A673 (cell line): ENCODE measurements around the gene ZCCHC24. TPM values are rescaled to one million over a fixed set of nuclear protein-coding genes. Genes with fewer than 3 reads are reported as not detected.

ENCODE experiments used
- BruUV-seq: library from RNA; stranded (reverse); fragments of 400-500 nt; replicated peaks from 2 replicates; lab custom pipeline; 2021; lab: Mats Ljungman, UMichigan
- CTCF ChIA-PET: fragments of 300-600 bp; sonication (Branson Sonifier 250); formaldehyde crosslinking; loops from one replicate; lab custom pipeline; 2022; ENCODE audit warnings: antibody characterized with exemption; lab: Charles Lee
- POLR2A ChIA-PET: fragments of 300-600 bp; sonication (Branson Sonifier 250); formaldehyde crosslinking; loops from one replicate; lab custom pipeline; 2022; ENCODE audit warnings: antibody characterized with exemption; ENCODE audit not compliant: low non-redundant PET; lab: Charles Lee
- DNase-seq: peaks from one replicate; pipeline ENCODE4 v3.0.0-alpha.2; 2015; ENCODE audit warnings: low spot score
- H3K27ac ChIP-seq: fragments of 200-600 bp; sonication (generic); 2 replicates; pipeline ENCODE4 v1.5.1; 2016; ENCODE audit warnings: mixed run types, low read depth, mild to moderate bottlenecking, mixed read lengths, antibody characterized with exemption, low read length; ENCODE audit not compliant: poor library complexity, severe bottlenecking
- H3K27me3 ChIP-seq: fragments of 200-600 bp; sonication (generic); replicated peaks from 2 replicates; pipeline ENCODE4 v1.6.1; 2017; ENCODE audit warnings: mixed run types, low read depth, mild to moderate bottlenecking, mixed read lengths, antibody characterized with exemption, low read length; ENCODE audit not compliant: insufficient read depth, poor library complexity
- H3K36me3 ChIP-seq: fragments of 200-600 bp; sonication (generic); 2 replicates; pipeline ENCODE4 v1.6.1; 2016; ENCODE audit warnings: mixed run types, mild to moderate bottlenecking, mixed read lengths, antibody characterized with exemption, low read length; ENCODE audit not compliant: insufficient read depth, poor library complexity, severe bottlenecking
- H3K4me1 ChIP-seq: fragments of 200-600 bp; sonication (generic); 2 replicates; pipeline ENCODE4 v1.6.1; 2017; ENCODE audit warnings: mixed run types, mild to moderate bottlenecking, mixed read lengths, antibody characterized with exemption, low read length; ENCODE audit not compliant: insufficient read depth, poor library complexity, severe bottlenecking
- H3K4me3 ChIP-seq: fragments of 200-600 bp; sonication (generic); 2 replicates; pipeline ENCODE4 v1.5.1; 2016; ENCODE audit warnings: low read depth, mixed run types, mild to moderate bottlenecking, mixed read lengths, low read length; ENCODE audit not compliant: poor library complexity, severe bottlenecking
- H3K9me3 ChIP-seq: fragments of 200-600 bp; sonication (generic); 2 replicates; pipeline ENCODE4 v1.6.1; 2016; ENCODE audit warnings: mixed run types, low read depth, mild to moderate bottlenecking, mixed read lengths, antibody characterized with exemption, low read length; ENCODE audit not compliant: poor library complexity, severe bottlenecking
- CTCF ChIP-seq: fragments of 300-800, 200-600 bp; sonication (generic); conservative IDR thresholded peaks from 2 replicates; pipeline ENCODE4 v1.5.1; 2017; ENCODE audit warnings: low read depth, mild to moderate bottlenecking, antibody characterized with exemption, low read length, moderate library complexity, mixed read lengths
- EZH2 ChIP-seq: fragments of 200-600 bp; sonication (generic); IDR thresholded peaks from 2 replicates; pipeline ENCODE4 v1.6.1; 2017; ENCODE audit warnings: borderline replicate concordance, low read depth, mild to moderate bottlenecking, mixed read lengths, antibody characterized with exemption, low read length; ENCODE audit not compliant: poor library complexity, severe bottlenecking
- intact Hi-C: fragments of 100-400 bp; cut with micrococcal nuclease; formaldehyde crosslinking; loops from one replicate; pipeline ENCODE4 v1.10.0; 2022; ENCODE audit not compliant: unreplicated experiment
- total RNA-seq: library from RNA; stranded (reverse); gene quantifications from 2 replicates; pipeline ENCODE4 v1.2.3, GENCODE V29; 2021

The ZCCHC24 gene
- total RNA-seq, 1 experiment from 2014 or later, result 9.8 TPM

- TF ChIP-seq EZH2 (no peak), CTCF (no peak)
- BruUV-seq, result no TSS peak
- H3K36me3 ChIP-seq, result no peaks in the 10 kb centered on the region
- H3K4me1 ChIP-seq, result peaks cover 8% of the 10 kb centered on the region
- no peak for DNase-seq
- H3K4me3 ChIP-seq, result no peak overlapping the region
- POLR2A ChIA-PET, result no interaction called here
- H3K27ac ChIP-seq, result no peak overlapping the region
- intact Hi-C loops, result no loop called here
- CTCF ChIA-PET, result no interaction called here
- H3K27me3 ChIP-seq, result no peaks in the 10 kb centered on the region
- H3K9me3 ChIP-seq, result no peaks in the 10 kb centered on the region
These were observed 17.5 kb downstream of the ZCCHC24 start for GRCh38 chr10:79427965-79428364.

GRCh38 chr10:79425074-79425532, 20.3 kb downstream of the ZCCHC24 start:
- DNase-seq, result no peak
- no peaks in the 10 kb centered on the region for H3K9me3 ChIP-seq
- CTCF ChIA-PET, result no interaction called here
- H3K4me3 ChIP-seq, result no peak overlapping the region
- POLR2A ChIA-PET, result no interaction called here
- no peaks in the 10 kb centered on the region for H3K36me3 ChIP-seq
- H3K4me1 ChIP-seq, result peaks cover 26% of the 10 kb centered on the region
- no peak overlapping the region for H3K27ac ChIP-seq
- TF ChIP-seq CTCF, result no peak
- TF ChIP-seq EZH2, result no peak
- no TSS peak for BruUV-seq
- H3K27me3 ChIP-seq, result no peaks in the 10 kb centered on the region
- intact Hi-C loops, result no loop called here

- POLR2A ChIA-PET, result no interaction called here
- CTCF ChIA-PET, result interaction anchor here (1.0 kb wide), 2 partner anchors 43 to 50 kb away, joined by 3 to 10 read pairs; no protein-coding TSS in a partner anchor
- Histone ChIP-seq H3K4me1 (peaks cover 32% of the 10 kb centered on the region), H3K27ac (no peak overlapping the region), H3K27me3 (no peaks in the 10 kb centered on the region), H3K9me3 (no peaks in the 10 kb centered on the region), H3K4me3 (no peak overlapping the region), H3K36me3 (no peaks in the 10 kb centered on the region)
- no peak for DNase-seq
- intact Hi-C loops, result no loop called here
- no peak for TF ChIP-seq CTCF
- no peak for TF ChIP-seq EZH2
- no TSS peak for BruUV-seq
These were observed 21.0 kb downstream of the ZCCHC24 start for GRCh38 chr10:79424221-79425073.
